NCI-H2227 treated with DMSO at 0.1 percent for 48 hours (cell line): Measurements from ENCODE around the gene DGCR6.
"Not testable (repeated sequence)": the region's sequence is repeated elsewhere in the genome, so short reads cannot be mapped to it uniquely, and the experiment has no call there.

ENCODE experiments used
- DNase-seq: peaks from one replicate; lab custom pipeline; 2025; lab: John Stamatoyannopoulos, UW

DGCR6 gene

DNA sequence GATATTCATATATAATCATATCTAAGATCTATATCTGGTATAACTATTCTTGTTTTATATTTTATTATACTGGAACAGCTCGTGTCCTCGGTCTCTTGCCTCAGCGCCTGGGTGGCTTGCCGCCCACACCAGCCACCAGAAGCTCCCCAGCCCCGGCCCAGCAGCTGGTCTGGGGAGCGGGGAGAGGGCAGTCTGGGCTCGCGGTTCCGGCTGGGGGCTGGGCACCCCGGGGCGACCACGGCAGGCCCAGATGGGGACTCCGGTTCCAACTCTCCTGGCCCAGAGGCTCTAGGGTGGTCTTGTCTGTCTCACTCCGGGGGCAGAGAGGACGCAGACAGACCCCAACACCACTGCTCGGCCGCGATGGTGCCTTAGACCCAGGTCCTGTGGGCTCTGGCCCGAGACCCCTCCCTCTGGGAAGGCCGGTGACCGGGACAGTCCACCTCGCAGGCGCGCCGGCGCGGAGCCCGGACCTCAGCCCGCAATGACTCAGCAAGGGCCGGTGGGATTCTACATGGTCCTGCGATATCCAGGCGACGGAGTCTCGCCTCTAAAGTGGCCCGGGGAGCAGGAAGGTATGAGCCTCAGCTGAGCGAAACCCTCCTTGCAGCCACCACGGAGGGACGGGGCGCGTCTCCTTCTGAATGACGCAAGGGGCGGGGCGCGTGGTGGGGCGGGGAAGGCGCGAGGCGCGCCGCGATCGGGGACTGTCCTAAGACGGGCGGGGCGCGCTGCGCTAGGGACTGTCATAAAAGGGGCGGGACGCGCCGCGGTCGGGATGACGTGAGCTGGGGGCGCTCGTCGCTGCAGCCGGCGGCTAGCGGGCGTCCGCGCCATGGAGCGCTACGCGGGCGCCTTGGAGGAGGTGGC, at the start of gene DGCR6:
Gene DGCR6 (plus strand): TSS at position 781 of the 870 bp plus-strand sequence. CDS start 55 bp downstream, at position 836.
- no peak for DNase-seq

- not testable (repeated sequence) for DNase-seq
These were observed 46.8 kb upstream of the DGCR6 start for GRCh38 chr22:18859314-18859713.

- not testable (repeated sequence) for DNase-seq
These were observed 24.9 kb upstream of the DGCR6 start for GRCh38 chr22:18881260-18881659.

- not testable (repeated sequence) for DNase-seq
These were observed 21.7 kb upstream of the DGCR6 start for GRCh38 chr22:18884465-18884864.

DNA sequence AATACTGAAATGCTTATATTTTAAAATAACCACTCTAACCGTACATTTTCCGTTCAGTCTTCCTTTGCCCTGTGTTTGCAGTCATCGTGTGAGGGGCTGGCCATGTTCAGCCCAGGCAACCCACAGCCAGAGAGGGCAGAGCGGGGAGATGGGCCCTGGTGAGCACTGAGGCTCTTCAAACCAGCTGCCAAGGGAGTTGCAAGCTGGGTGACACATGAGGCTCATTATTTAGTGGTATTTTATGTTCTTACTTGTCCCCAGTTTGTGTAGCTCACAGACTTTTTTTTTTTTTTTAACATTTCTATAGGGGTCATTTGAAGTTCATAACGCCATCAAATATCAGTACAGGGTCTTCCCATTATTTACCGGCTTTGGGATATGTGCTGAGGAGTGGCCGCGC, 18.0 kb upstream of the DGCR6 start:
- DNase-seq: no peak

- not testable (repeated sequence) for DNase-seq
These were observed 15.5 kb upstream of the DGCR6 start for GRCh38 chr22:18890510-18891192.

GRCh38 chr22:18893775-18894174, 12.3 kb upstream of the DGCR6 start:
- DNase-seq: not testable (repeated sequence)

- DNase-seq: not testable (repeated sequence)
These were observed 10.0 kb upstream of the DGCR6 start for GRCh38 chr22:18896037-18896657.

DNA sequence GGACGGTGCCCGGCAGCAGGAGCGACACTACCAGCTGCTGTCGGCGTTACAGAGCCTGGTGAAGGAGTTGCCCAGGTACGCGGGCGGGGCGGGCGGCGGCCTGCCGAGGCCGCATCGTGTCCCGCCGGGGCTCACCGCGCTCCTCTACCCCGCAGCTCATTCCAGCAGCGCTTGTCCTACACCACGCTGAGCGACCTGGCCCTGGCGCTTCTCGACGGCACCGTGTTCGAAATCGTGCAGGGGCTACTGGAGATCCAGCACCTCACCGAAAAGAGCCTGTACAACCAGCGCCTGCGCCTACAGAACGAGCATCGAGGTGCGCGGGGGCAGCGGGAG, 258 bp downstream of the DGCR6 start:
- not testable (repeated sequence) for DNase-seq

DNA sequence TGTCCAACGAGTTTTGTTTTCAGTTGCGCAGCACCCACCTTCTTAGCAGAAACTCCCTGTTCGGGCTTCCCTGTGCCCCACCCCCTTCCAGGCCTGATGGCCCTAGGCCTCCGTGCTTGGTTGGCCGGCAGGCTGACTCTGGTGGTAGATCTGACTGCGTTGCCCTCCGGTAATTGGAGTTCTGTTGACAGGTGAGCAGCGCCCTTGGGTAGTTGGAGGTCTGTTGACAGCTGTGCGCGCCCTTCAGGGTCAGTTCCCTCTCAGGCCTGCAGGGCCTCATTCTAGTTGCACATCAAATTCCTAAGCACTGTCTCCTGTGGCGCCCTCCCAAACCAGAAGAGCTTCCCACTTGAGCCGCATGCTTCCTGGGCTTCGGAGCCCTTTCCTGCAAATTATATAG, 776 bp downstream of the DGCR6 start:
- no peak for DNase-seq

DNA sequence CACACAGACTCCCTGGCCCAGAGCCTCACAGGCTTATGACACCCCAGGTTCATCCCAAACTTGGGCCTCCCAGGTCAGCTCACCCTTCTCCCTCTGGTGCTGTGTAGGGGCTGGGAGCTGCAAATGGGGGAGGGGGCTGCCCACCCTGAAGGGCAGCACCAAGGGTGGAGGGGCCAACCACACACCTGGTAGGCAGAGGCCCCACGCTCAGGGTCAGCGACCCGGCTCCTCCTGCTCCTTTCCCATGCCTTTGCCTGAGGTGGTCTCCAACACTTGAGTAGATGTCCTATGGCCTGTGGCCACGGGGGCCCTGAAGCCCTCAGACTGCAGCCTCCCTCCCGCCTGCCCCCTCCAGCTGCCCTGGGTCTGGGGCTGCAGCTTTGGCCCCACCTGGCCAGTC, 3.4 kb downstream of the DGCR6 start:
- DNase-seq: no peak

- not testable (repeated sequence) for DNase-seq
These were observed 5.4 kb downstream of the DGCR6 start for GRCh38 chr22:18911535-18911934.

GRCh38 chr22:18912264-18912946, 6.3 kb downstream of the DGCR6 start:
- DNase-seq: not testable (repeated sequence)

GRCh38 chr22:18914558-18914957, 8.4 kb downstream of the DGCR6 start:
- DNase-seq: not testable (repeated sequence)

DNA sequence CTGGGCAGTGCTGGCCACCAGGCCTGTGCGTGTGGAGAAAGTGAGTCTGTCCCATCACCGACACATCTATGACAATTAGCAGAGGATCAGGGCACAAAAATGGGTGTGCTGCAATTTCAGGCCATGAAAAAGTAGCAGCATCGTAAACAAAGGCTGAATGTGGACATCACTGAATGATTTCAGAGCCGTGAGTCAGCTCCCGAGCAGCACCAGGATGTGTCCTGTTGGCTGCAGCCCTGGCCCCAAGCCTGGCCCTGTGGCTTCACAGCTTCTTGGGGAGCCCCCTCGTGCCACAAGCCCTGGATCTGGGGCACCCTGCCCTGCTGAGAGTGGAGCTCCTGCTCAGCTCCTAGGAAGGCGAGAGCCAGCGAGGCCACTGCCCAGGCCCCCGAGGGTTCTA, 9.4 kb downstream of the DGCR6 start:
- DNase-seq: not testable (repeated sequence)

GRCh38 chr22:18917818-18918217, 11.7 kb downstream of the DGCR6 start:
- not testable (repeated sequence) for DNase-seq

DNA sequence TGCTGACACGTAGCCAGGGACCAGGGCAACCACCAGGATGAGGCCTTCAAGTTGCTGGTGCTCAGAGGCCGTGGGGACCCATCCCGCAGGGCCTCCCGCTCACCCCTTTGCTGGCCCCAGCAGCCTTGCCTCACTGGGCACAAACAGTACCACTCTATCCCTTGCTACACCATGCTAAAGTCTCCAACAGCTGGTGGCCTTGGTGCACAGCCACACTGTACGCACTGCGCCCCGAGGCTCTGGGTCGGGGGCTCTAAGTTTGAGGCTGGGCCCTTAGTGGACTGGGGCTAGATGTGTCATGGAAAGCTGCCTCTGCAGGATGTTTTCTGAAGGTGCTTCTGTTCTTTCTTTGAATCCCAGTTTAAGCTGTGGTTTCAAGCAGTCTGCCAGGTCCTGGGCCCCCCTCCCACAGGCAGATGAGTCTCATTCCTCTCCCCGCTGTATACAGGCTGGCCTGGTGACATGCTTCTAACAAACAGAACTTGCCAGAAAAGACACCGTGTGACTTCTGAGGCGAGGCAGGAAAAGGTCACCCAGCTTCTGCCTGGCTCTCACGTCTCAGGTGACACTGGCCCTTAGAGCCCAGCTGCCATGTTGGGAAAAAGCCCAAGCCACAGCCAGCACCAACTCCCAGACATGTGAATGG, 14.3 kb downstream of the DGCR6 start:
- DNase-seq: not testable (repeated sequence)

- DNase-seq: no peak
These were observed 19.4 kb downstream of the DGCR6 start for GRCh38 chr22:18925368-18926064.

DNA sequence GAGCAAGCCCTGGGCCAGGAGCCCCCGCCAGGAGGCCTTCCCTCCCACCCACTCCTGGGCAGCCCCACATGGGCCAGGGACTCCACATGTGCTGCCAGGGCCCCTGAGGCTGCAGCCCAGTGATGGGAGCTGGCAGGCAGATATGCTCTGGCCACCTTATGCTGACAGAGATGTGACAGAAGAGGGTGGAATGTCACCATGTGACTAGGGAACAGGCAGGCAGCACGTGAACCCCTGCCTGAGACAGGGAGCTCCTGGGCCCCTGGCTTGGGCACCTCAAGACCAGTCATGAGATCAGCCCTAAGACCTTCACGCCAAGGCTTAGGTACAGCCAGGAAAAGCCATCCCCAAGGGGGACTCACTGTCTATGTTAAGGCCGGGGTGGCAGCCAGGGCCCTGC, 20.9 kb downstream of the DGCR6 start:
- DNase-seq: no peak

DNA sequence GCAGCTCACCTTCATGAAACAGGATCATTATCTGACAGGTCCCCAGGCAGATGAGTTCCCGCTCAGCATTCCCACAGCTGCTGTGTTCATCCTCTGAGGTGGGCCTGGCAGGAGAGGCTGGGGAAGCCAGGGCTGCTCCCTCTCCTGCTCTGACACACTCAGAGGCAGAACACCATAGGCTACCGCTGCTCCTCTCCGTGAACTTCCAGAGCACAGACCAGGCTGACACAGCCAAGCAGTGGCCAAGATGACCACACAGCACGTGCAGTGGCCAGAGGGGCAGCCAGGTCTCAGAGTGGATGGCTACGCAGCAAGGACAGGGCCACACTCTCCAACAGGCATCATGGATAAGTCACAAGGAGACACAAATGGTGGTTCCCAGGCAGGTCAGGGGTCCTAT, 21.5 kb downstream of the DGCR6 start:
- DNase-seq: no peak

- no peak for DNase-seq
These were observed 23.3 kb downstream of the DGCR6 start for GRCh38 chr22:18929459-18929858.
